K562 (cell line): ENCODE data around the gene FLAD1. TPM values are rescaled to one million over a fixed set of nuclear protein-coding genes. Genes with fewer than 3 reads are reported as not detected.

ENCODE experiments used
- ARNT ChIP-seq, 2 experiments: fragments of 450-650 bp; IDR thresholded peaks; 2 replicates each; pipeline ENCODE4 v1.6.1; 2016; ENCODE audit warnings: mild to moderate bottlenecking in 1 of 2
- CHD4 ChIP-seq: fragments of 200-600 bp; sonication (generic); IDR thresholded peaks from 3 replicates; pipeline ENCODE4 v1.6.1; 2012; ENCODE audit warnings: low read depth, mild to moderate bottlenecking, mixed read lengths, low read length, inconsistent platforms; ENCODE audit not compliant: insufficient read depth, insufficient replicate concordance, poor library complexity, severe bottlenecking
- E2F6 ChIP-seq, 2 experiments: IDR thresholded peaks; 2 replicates each; pipeline ENCODE4 v1.6.1; 2011; ENCODE audit warnings: borderline replicate concordance in 1 of 2, control low read depth in 1 of 2, low read depth in 1 of 2, low read length in 1 of 2, mild to moderate bottlenecking in 1 of 2, mixed read lengths in 1 of 2, moderate library complexity in 1 of 2; ENCODE audit not compliant: insufficient read depth in 1 of 2, insufficient read length in 1 of 2, poor library complexity in 1 of 2, severe bottlenecking in 1 of 2; ENCODE audit errors: extremely low read depth in 1 of 2
- HCFC1 ChIP-seq: IDR thresholded peaks from 2 replicates; pipeline ENCODE4 v1.6.1; 2012; ENCODE audit warnings: low read depth, low read length, improper control_type of control experiment
- MNT ChIP-seq, 2 experiments: fragments of 450-650 bp; conservative IDR thresholded peaks; 2 replicates each; pipeline ENCODE4 v1.6.1; 2017; ENCODE audit warnings: mild to moderate bottlenecking in 2 of 2, moderate library complexity in 2 of 2
- NR2C2 ChIP-seq, 2 experiments: fragments of 200-800 bp in 1 of 2; sonication (Bioruptor generic) in 1 of 2; sonication (generic) in 1 of 2; formaldehyde crosslinking in 1 of 2; IDR thresholded peaks; 2 replicates each; pipeline versions ENCODE4 v1.6.1 to v1.8.0; 2016 to 2022; ENCODE audit warnings: mild to moderate bottlenecking in 1 of 2, missing compliant biosample characterization in 1 of 2, missing genetic modification characterization in 1 of 2, missing genetic modification reagents in 1 of 2
- NRF1 ChIP-seq, 2 experiments: fragments of 450-650 bp; IDR thresholded peaks in 1 of 2; conservative IDR thresholded peaks in 1 of 2; 2 replicates each; pipeline ENCODE4 v1.6.1; 2014; ENCODE audit warnings: mild to moderate bottlenecking in 2 of 2
- POLR2G ChIP-seq: fragments of 200-400 bp; formaldehyde crosslinking; IDR thresholded peaks from 2 replicates; pipeline ENCODE4 v1.6.1; 2017; ENCODE audit warnings: low read depth, mild to moderate bottlenecking, antibody characterized with exemption, low read length, moderate library complexity
- RAD51 ChIP-seq: fragments of 450-650 bp; IDR thresholded peaks from 2 replicates; pipeline ENCODE4 v1.7.1; 2016; ENCODE audit warnings: low read depth, mild to moderate bottlenecking, borderline replicate concordance
- RBM22 ChIP-seq: fragments of 200-400 bp; formaldehyde crosslinking; IDR thresholded peaks from 2 replicates; pipeline ENCODE4 v1.6.1; 2018; ENCODE audit warnings: low read length, low read depth; ENCODE audit not compliant: poor library complexity, severe bottlenecking
- STAT6 ChIP-seq: sonication (generic); formaldehyde crosslinking; IDR thresholded peaks from 2 replicates; pipeline ENCODE4 v1.8.1; 2023; ENCODE audit warnings: mild to moderate bottlenecking, missing genetic modification reagents
- ZNF592 ChIP-seq: fragments of 450-650 bp; IDR thresholded peaks from 2 replicates; pipeline ENCODE4 v1.6.1; 2017; ENCODE audit warnings: antibody characterized with exemption, mild to moderate bottlenecking
- polyA plus RNA-seq, 8 experiments: library from polyadenylated mRNA; depleted of rRNA in 4 of 8; stranded (reverse) in 5 of 8; unstranded in 3 of 8; fragments of >200 nt; fragmentation: Nextera tagmentation in 2 of 8; fragmentation: Illumina TruSeq in 1 of 8; extraction: Ambion mirVana in 2 of 8; extraction: Trizol in 1 of 8; gene quantifications; 2 replicates each; pipeline versions ENCODE4 v1.2.1 to v1.2.3, GENCODE V29; 2011 to 2014; ENCODE audit warnings: inconsistent platforms in 1 of 8, missing spikeins in 1 of 8
- total RNA-seq, 7 experiments: library from RNA; depleted of rRNA in 6 of 7; stranded (reverse); fragments of >200 nt in 6 of 7; fragmentation: Illumina TruSeq in 2 of 7; extraction: Trizol in 2 of 7; gene quantifications; 2 replicates each; pipeline versions ENCODE4 v1.2.1 to v1.2.3, GENCODE V29; 2011 to 2021; ENCODE audit warnings: low replicate concordance in 1 of 7
- TF ChIP-seq, protein P1 (sequence below): sonication (generic); formaldehyde crosslinking; IDR thresholded peaks from 2 replicates; pipeline ENCODE4 v1.9.0; 2022; ENCODE audit warnings: mild to moderate bottlenecking, missing genetic modification reagents
- TF ChIP-seq, protein P2 (sequence below): fragments of 450-650 bp; conservative IDR thresholded peaks from 2 replicates; pipeline ENCODE4 v1.6.1; 2016; ENCODE audit warnings: missing genetic modification characterization, low read depth, mild to moderate bottlenecking, missing compliant biosample characterization, moderate library complexity

FLAD1 gene
- total and polyA plus RNA-seq, 9 of the 15 experiments (the other 6 are each of a cell fraction or from before 2014, with no cell fraction given) = 24.9 to 85.8 (median 67.0) TPM

GRCh38 chr1:155016231-155016831 lies 33.2 kb downstream of the FLAD1 start (continued):
- TF ChIP-seq STAT6 (CRISPR knock-in tag) (no peak), ZNF592 (peak; percentile 24; the same call in 1 of the 2 replicates), NR2C2 (CRISPR knock-in tag; IDR thresholded peaks at IDR 0.05) (no peak), NR2C2 (tag; IDR thresholded peaks at IDR 0.05) (no peak), CHD4 (no peak), RBM22 (peak; percentile 87), NRF1 (conservative IDR thresholded peaks at IDR 0.05 in 1 of 2, IDR thresholded peaks at IDR 0.05 in 1 of 2) (no peak), E2F6 (IDR thresholded peaks at IDR 0.05; ENCODE audit: borderline replicate concordance in 1 of 2, extremely low read depth in 1 of 2, insufficient read depth in 1 of 2, insufficient read length in 1 of 2, low read depth in 1 of 2, low read length in 1 of 2, poor library complexity in 1 of 2, severe bottlenecking in 1 of 2) (no peak), MNT (conservative IDR thresholded peaks at IDR 0.05) (no peak), POLR2G (peak; percentile 67; the same call in 1 of the 2 replicates), HCFC1 (no peak), RAD51 (no peak), ARNT (IDR thresholded peaks at IDR 0.05) (no peak)
- TF ChIP-seq, protein P1, sequence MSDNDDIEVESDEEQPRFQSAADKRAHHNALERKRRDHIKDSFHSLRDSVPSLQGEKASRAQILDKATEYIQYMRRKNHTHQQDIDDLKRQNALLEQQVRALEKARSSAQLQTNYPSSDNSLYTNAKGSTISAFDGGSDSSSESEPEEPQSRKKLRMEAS (CRISPR knock-in tag) = peak; percentile 21; the same call in 1 of the 2 replicates
- TF ChIP-seq, protein P2, sequence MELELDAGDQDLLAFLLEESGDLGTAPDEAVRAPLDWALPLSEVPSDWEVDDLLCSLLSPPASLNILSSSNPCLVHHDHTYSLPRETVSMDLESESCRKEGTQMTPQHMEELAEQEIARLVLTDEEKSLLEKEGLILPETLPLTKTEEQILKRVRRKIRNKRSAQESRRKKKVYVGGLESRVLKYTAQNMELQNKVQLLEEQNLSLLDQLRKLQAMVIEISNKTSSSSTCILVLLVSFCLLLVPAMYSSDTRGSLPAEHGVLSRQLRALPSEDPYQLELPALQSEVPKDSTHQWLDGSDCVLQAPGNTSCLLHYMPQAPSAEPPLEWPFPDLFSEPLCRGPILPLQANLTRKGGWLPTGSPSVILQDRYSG (tag) = no peak
